Myocyte (in vitro differentiated cells): ENCODE data around the gene SPATA31E1. TPM values are rescaled to one million over a fixed set of nuclear protein-coding genes. Genes with fewer than 3 reads are reported as not detected.
A peak's percentile ranks its signal among the peaks of the same experiment; 100 is the strongest.
"Not testable (repeated sequence)": the region's sequence is repeated elsewhere in the genome, so short reads cannot be mapped to it uniquely, and the experiment has no call there.

Source experiments
- DNase-seq: peaks from one replicate; pipeline ENCODE4 v3.0.0-alpha.2; 2012; ENCODE audit warnings: low read depth
- total RNA-seq: library from RNA; depleted of rRNA; stranded (reverse); fragments of >200 nt; gene quantifications from 2 replicates; pipeline ENCODE4 v1.2.3, GENCODE V29; 2014

The SPATA31E1 gene
- total RNA-seq, 1 donor from 2014 or later = not detected

DNA sequence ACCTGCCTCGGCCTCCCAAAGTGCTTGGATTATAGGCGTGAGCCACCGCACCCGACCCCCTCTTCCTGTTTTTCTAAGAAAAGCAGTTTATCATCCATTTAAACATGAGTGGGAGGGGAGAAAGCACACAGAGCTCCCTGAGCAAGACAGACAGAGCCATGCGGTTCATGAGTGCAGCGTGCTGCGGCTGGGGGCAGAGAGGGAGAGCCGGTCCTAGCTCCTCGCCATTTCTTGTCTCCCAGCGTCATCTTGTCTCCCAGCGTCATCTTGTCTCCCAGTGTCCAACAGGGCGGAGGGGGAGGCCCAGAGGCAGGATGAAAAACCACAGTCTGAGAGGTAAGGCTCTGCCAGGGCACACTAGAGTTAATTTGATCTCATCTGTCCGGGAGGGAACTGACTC, 36.3 kb downstream of the SPATA31E1 start:
- DNase-seq = not testable (repeated sequence)

DNA sequence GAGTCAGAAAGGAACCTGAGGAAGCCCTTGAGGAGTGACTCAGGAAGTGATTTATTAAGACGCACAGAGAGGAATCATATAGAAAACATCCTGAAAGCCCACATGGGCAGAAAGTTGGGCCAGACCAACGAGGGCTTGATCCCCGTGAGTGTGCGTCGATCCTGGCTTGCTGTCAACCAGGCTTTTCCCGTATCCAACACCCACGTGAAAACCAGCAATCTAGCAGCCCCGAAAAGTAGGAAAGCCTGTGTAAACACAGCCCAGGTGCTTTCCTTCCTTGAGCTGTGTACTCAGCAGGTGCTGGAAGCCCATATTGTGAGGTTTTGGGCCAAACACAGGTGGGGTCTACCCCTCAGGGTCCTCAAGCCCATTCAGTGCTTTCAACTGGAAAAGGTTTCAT, 38.9 kb downstream of the SPATA31E1 start:
- DNase-seq = not testable (repeated sequence)

DNA sequence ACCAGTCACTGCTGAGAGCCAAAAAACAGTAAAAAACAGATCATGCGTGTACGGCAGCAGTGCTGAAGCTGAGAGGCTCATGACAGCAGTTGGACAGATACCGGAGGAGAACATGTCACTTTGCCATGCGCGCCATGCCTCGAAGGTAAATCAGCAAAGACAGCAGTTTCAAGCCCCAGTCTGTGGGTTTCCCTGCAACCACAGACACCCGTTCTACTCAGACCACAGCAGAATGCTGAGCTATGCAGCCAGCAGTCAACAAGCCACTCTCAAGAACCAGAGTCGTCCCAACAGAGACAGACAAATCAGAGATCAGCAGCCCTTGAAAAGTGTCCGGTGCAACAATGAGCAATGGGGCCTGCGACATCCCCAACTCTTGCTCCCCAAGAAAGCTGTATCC, 40.3 kb downstream of the SPATA31E1 start:
- peak; percentile 32 for DNase-seq

DNA sequence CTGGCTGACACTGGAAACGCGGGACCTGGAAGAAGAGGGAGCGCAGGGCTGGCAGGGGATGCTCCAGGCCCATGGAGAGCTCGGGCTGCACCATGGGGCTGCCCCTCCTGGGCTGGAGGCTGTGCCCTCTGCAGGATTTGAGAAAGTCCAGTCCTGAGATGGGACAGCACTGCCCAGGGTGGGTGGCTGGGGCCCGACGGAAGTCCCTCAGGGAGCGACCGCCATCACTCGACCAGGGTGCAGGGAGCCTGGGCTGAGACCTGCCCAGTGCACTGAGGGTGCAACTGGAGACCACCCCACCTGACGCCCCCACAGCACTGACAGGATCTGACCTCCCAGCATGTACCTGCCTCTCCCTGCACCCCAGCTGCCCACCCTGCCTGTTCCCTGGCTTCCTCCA, 42.2 kb downstream of the SPATA31E1 start:
- DNase-seq = not testable (repeated sequence)

DNA sequence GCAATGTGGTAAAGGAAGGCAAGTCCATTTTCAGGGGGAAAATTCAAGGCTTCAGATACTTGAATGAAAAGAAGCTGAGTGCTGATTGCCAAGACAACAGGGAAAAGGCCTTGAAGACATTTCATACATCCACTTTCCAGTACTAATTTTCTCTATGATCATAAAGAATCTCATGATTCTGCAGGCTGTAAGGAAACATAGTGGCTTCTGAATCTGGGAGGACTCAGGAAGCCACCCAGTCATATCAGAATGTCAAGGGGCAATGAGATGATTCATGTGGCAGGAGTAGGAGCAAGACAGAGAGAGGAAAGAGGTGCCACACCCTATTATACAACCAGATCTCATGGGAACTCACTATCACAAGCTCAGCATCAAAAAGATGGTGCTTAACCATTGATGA, 46.5 kb downstream of the SPATA31E1 start:
- DNase-seq = not testable (repeated sequence)

DNA sequence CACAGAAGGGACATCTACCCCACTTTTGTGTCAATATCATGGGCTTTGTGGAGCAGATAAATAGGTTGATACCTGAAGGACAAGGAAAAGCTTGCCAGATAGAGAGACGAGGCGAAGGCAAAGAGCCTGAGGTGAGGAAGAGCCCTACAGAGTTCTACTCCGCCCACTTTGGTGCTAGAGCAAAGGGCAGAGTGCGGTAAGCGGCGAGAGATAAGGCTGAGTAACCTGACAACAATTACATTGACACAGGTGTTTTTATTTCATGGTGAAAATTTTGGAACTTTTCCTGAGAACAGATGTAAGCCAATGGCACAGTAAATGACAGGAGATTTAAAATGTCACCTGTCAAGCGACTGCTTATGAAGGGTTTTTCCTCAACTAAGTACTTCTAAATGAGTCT, 51.8 kb downstream of the SPATA31E1 start:
- DNase-seq = not testable (repeated sequence)

DNA sequence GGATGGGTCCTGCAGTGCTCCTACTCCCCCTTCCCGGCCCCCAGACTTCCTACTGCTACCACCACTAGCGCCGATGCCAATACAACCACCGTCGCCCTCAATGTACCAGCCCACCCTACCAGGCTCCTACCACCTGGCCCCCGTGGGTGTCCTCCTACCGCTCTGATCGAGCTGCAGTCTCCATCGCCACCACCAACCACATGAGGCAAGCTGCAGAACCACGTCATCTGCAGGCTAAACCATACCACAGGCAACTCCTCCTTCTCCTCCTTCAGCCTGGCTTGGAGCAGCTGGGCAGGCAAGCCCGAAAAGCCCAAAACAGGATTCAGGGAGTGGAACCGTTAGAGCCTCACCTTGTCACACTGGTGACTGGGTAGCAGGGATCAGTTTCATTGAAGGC, 54.7 kb downstream of the SPATA31E1 start:
- not testable (repeated sequence) for DNase-seq

DNA sequence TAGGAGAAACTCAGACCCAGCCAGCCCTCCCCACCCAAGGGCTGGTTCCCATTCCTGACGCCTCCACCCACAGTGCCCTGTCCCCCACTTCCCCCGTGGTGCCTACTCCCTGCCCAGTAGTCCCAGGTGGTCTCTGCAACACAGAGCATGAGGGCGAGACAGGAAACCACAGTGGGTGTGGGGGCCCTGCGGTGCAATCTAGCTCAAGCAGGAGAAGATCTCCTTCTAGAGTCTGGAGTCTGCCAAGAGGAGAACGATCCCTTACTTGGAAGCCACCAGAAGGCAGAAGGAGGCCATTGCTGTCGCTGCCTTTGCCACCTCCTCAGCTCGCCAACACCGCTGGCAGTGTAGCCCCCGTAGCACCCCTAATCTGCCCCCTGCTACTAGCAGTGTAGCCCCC, 55.2 kb downstream of the SPATA31E1 start:
- not testable (repeated sequence) for DNase-seq

DNA sequence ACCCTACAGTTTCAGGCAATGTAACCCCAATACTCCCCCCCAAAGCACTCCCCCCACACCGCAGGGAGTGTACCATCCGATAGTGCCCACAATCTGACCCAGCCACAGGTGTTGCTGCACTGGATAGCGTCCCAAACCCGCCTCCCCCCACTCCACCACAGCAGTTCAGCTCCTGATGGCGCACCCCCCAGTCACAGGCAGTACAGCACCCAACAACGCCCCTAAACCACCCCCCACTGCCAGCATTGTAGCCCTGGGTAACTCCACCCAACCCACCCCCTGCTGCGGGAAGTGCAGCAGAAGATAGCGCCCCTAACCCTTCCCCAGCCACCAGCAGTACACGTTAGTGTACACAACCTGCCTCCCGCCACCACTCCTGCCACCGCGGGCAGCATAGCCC, 55.7 kb downstream of the SPATA31E1 start:
- not testable (repeated sequence) for DNase-seq

Other genes with a start within 250 kb of the SPATA31E1 start
- 142 and 156 TPM in 2 replicates for gene CTSL, start 156.8 kb upstream of the SPATA31E1 start, total RNA-seq
- not detected in 2 replicates for gene SPATA31C1, start 35.1 kb downstream of the SPATA31E1 start, total RNA-seq
- 7.9 and 10.2 TPM in 2 replicates for gene CDK20, start 91.7 kb downstream of the SPATA31E1 start, total RNA-seq